GM21825 (cell line): ENCODE measurements around the gene PHF21B.

Experiments used
- ATAC-seq: cut with Tn5 transposase; IDR thresholded peaks from one replicate; pipeline ENCODE4 v1.9.1; 2021; ENCODE audit warnings: mild to moderate bottlenecking, moderate library complexity; ENCODE audit not compliant: unreplicated experiment

PHF21B gene

DNA sequence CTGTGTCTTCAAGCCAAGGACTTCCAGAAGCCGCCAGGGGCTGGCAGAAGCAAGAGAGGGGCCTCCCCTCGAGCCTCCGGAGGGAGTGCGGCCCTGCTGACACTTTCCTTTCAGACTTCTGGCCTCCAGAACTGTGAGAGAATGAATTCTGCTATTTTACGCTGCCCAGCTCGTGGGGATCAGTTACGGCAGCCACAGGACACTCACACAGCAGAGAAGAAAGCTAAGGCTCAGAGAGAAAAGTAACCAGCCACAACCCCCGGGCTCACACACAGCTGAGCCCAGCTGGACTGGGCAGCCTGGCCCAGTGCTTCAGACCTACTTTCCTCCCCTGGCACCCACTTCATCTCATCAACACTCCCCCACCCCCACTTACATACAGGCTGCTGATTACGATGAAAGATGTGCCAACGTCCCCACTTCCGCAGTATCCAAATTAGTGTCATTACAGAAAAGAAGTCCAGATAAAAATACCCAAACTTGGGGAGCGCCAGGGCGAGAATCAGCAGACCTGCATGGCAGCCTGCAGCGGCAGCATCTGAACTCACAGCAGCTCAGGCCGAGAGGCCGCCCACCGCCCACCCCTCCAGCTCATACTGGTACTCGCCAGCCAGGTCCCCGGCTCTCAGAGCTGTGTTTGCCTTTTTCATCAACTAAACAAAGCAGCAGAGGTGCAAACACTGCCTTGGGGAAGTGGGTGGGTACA lies 15.3 kb downstream of the PHF21B start:
- ATAC-seq = no peak

DNA sequence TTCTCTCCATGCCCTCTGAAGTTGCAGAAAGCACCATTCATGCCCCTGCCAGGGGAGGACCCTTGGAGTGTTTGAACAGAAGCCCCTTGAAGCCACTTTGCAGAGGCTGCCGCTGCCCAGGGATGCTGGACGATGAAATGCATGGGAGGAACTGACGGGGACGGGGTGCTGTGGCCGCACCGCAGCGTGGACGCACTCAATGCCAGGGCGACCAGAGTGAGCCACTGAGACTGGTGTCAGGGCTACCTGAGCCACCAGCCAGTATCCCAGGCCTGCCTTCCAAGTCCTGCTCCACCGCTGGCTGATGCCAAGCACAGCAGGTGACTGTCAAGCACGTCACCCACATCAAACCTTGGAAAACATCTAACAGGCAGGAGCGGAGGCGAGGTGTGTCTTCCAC lies 17.6 kb downstream of the PHF21B start:
- no peak for ATAC-seq

DNA sequence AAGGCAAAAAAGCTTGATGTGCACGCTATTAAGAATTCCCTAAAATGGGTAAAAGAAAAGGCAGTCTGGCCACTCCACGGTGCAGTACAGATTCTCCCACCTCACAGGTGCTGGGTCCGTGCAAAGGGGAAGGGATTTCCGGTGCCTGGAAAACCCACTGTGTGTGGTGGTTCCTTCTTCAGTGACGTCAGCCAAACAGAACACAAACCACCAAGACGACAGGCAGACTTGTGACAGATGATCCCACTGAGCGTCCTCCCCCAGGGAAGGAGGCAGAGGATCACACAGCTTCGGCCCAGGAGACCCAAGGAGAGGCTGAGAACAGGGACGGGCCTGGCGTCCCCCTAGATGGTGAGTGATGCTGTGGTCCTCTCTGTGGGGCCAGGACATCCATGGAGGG lies 18.6 kb downstream of the PHF21B start:
- no peak for ATAC-seq

DNA sequence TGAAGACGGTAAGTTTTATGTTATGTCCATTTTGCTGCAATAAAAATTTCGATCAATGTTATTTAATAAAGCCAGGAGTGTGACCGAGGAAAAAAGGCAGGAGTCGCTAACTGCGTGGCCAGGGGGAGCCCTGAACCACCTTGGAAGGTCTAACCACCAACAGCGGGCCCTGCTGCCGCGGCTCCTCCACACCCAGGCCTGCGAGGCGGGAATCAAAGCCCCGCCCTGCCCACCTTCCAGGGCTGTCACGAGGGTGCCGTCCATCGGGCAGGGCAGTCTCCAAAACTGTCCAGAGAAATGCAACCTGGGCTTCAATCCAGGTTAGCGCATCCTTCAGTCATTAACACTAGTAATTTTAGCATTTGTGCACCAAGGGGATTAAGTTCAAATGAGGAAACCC lies 19.0 kb downstream of the PHF21B start:
- ATAC-seq = no peak

DNA sequence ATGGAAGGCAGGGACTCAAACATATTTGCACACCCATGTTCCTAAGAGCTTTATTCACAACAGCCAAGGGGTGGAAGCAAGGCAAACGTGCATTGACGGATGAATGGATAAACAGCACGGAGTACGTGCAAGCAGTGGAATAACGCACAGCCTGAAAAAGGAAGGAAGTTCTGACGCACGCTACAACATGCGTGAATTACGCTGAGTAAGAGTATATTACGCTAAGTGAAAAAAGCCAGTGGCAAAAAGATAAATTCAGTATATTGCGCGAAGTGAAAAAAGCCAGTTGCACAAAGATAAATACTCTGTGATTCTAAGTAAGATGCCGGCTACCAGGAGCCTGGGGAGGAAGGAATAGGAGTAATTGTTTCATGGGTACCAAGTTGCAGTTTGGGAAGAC lies 19.5 kb downstream of the PHF21B start:
- no peak for ATAC-seq

DNA sequence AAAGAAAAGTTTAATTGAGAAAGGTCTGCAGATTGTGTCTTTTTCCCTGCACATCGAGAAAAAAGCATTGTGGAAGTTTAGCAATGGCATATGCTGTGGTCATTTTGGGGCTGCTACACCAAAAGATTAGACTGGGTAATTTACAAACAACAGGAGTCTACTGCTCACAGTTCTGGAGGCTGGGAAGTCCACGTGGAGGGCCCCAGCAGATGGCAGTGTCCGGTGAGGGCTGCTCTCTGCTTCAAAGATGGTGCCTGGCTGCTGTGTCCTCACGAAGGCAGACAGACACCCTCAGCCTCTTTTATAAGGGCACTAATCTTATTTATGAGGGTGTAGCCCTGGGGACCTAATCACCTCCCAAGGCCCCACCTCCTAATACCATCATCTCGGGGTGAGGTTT lies 21.1 kb downstream of the PHF21B start:
- no peak for ATAC-seq

DNA sequence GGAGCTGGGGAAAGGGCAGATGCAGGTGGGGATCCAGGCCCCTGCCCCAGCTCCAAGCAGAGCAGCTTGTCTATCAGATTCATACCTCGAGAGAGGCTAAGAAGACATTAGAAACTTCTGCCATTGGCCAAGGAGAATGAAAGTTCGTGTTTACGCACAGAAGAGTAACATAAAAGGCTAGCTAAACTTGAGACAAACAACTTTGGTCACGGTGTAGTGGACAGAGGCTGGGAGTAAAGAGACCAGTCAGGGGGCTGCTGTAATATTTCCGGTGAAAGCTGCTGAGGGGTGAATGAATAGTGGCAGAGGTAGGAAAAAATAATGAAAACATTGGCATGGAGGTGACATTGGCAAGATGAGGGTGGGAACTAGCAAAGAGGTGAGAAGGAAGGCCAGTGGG lies 22.9 kb downstream of the PHF21B start:
- ATAC-seq = no peak

DNA sequence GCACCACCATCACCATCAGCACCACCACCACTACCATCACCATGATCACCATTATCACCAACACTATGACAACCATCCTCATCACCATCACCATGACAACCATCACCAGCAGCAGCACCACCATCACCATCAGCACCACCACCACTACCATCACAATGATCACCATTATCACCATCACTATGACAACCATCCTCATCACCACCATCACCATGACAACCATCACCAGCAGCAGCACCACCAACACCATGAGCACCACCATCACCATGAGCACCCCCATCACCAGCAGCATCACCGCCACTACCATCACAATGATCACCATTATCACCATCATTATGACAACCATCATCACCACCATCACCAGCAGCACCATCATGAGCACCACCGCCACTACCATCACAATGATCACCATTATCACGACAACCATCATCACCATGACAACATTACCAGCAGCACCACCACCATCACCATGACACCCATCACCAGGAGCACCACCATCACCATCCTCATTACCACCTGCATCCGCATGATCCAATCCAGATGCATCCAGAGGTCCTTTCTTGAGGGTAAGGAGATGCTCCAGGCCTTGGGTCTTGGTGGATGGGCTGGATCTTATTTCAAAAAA lies 23.8 kb downstream of the PHF21B start:
- no peak for ATAC-seq

DNA sequence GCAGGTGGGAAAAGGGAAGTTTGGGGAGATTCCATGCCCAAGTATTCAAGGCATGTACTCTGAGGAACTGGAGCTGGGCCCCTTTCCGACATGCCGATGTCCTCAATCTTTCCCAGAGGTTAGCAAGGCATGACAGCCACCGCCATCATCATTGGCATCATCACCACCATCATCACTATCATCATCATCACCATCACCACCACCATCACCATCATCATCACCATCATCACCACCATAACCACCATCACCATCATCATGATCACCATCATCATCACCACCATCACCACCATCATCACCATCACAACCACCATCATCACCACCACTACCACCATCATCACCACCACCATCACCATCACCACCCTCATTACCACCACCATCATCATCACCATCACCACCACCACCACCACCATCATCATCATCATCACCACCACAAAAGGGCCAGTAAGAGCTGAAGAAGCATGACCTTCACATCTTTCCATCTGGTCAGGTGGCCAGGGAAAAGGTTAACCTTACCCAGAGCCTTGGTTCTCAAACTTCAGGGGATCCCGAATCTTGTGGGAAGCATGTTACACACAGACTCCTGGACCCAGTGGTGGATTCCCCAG lies 25.8 kb downstream of the PHF21B start:
- no peak for ATAC-seq

DNA sequence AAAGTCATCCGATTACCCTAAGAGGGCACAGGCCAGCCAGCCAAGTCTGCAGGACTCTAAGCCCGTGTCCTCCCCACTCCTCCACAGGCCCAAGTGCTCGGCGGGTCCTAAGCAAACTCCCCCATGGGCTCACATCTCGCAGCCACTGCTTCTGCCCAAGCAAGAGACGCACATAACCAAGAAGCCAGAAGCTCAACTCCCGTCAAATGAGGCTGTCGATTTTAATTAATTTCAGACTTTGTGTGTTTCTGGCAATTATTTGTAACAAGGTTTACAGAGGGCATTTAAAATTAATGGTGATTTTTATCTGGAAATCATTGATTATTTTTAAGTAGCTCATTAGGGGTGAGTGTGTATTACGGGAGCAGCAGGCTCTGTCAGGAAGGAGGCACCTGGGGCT lies 27.4 kb downstream of the PHF21B start:
- ATAC-seq = no peak

DNA sequence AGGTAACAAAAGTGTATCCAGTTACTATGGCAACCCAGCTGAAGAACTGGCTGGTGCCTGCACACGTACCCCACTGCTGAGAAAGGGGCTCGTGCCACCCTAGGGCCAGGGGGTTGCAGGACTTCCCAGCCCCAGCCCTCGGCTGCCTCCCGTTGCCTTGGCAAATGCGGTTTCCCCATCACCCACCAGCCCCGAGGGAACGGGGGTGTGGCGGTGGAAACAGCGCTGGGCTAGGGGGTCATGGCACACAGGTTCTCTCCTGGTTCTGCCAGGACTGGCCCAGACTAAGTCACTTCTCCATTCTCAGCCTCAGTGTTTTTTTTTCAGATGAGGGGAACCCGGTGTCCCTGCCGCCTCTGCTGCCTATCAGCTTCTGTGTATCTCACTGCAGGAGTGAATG lies 27.9 kb downstream of the PHF21B start:
- ATAC-seq = no peak

DNA sequence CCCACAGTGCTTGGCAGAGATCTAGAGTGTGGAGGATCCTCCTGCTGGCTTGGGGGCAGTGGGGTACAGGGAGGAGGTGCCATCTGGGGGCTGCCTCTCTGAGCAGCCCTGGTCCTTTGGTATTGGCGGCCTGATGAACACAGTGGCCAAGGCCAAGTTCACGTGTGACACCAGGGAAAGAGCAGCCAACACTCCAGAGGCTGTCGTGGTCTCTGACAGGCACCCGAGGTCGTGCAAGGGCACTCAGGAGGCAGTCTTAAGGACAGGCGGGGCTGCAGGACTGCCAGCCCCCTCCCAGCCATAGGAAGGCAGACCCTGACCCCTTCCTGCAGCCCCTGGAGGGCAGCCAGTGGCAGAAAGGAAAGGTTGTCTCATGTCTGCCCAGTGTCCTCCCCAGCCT lies 30.7 kb downstream of the PHF21B start:
- ATAC-seq = no peak

DNA sequence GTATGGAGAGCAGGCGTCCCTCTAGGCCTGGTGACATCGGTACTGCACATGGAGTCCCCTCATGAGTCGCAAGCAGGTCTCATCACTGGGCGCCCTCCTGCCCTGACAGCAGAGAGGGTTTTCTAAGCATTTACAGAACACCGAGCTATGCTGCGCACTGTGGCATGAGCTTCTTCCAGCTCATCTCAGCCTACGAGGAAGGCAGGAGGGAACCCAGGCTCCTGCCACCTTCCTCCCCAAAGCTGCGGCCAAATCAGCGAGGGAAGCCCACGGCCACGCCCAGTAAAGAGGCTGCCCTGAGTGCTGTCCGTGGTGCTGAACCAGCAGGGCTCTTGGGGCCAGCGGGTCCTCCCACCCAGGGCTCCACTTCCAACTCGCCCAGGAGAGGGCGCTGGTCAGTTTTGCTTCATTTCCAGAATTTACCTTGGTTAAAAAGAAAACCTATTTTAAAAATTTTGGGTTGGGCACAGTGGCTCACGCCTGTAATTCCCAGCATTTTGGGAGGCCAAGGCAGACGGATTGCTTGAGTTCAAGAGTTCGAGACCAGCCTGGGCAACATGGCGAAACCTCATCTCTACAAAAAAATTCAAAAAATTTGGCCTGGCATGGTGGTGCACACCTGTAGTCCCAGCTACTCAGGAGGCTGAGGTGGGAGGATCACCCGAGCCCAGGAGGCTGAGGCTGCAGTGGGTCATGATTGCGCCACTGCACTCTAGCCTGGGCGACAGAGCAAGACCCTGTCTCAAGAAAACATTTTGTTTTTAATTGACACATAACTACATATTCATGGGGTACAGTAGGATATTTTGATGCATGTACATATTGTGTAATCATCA lies 34.2 kb downstream of the PHF21B start:
- no peak for ATAC-seq

DNA sequence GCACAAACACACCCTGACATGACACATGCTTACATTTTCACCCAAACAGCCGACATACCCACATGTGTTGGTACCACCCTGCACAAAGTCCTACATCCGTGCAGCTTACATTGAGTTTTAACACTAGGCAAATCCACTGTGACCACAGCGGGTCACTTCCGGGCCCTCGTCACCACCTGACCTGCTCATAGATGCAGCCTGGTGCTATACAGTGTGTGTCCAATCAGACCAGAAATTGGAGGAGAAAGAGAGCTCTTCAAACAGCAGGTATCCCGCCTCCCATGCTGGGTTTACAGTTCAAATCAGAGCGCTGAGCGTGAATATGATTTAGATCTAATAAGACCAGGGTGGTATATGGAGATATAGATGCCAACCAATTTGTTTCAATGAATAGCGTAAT lies 35.4 kb downstream of the PHF21B start:
- ATAC-seq = no peak

DNA sequence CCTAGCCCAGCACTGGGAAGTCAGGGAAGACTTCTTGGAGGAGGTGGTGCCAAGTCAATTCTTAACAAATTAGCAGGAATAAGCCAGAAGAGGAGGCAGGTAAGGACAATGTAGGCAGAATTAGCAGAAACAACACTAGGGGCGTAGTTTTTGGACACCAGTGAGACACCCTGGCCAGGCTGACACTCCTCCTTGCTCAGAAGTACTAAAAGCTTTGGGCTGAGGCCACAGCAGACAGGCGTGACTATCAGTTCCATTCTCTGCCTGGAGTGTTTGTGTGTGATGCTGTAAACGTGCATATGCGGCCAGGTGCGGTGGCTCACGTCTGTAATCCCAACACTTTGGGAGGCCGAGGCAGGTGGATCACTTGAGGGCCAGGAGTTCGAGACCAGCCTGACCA lies 36.0 kb downstream of the PHF21B start:
- ATAC-seq = no peak

DNA sequence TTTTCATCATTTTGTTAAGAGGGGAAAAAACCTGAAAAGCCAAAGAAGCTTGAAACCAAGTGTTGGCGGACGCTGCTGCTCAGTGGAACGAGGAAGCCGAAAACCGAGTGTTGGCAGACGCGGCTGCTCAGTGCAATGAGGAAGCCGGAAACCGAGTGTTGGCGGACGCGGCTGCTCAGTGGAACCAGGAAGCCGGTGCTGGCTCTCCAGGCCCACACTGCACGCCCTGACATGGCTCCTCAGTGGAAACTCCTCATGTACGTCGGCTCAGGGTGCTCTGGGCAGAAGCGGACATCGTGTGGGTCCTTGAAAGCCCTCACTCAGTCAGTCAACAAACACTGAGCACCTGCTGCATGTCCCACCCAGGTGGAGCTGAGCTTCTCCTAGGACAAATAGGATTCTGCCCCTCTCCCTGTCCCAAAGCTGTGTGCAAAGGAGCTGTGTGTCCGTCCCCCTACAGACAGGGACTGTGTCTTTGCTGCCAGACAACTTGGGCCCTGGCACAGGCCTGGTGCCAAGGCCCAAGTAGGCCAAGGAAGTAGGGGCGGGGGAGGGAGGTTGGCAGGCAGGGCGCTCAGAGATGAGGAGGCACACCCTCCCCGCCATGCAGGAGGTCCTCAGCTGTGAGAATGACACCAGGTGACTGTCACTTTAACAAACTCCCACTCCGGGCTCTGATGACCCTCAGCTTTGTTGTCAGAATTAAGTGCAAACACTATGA lies 37.3 kb downstream of the PHF21B start:
- no peak for ATAC-seq

DNA sequence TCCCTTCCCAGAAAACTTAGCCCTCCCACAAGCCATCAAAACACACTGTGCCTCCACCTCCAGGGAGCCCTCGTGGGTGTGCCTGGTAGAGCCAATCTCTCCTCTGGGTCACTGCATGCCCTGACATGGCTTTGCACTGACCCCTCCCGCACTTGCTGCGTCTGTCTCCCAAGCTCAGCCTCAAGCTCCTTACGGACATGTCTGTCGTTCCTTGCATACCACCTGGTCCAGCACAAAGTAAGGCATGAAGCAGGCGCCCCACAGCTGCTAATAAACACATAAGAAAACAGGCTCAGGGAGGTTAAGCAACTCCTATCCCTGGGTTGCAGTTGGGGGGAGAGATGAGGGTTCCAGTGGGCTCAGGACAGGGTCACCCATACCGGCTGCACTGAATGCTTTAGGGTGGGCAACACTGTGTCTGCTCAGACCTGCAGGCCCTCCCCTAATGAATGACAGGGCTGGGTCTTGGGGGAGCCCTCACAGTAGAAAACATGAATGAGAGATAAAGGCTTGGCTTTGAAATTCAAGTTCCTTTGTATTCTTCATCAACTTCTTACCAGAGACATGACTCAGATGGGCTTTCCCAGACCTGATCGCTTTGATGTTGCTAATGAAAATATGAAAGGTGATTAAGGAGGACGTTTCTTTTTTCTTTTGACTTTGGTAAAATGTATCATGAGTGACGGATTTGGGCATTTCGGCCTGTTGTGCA lies 38.0 kb downstream of the PHF21B start:
- ATAC-seq = no peak

DNA sequence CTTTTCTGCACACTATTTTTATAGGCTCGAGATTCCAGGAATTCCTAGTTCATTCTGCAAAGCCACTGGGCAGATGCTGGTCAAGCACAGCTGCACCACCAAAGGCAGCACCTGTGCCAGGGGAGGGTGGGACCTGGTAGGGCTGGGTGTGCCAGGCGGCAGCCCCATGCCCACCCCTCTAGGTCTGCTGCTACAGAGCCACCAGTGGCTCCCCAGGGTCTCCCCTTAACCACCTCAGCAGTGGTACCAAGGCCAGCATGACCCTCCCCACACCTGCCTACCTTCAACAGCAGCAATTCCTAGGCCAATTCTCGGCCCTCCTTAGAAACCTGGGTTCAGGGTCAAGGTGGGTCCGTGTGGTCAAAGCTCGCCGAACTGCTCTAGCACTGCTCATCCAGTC lies 39.5 kb downstream of the PHF21B start:
- ATAC-seq = no peak

DNA sequence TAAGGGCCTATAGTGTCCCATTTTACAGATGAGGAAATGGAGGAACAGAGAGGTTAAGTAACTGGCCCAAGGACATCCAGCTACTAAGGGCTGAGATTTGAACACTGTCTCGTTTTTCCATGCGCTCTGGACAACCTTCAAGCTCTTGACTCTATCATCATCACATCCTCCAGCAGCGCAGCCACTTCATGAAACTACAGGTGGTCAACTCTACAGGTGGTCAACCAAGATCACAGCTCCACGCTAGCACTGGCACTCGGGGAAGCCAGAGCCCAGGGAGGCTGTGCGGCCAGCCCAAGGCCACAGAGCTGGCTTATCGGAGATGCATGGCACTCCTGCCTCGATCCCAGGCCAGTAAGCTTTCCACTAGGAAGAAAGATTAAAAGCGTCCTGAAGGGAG lies 40.0 kb downstream of the PHF21B start:
- no peak for ATAC-seq

DNA sequence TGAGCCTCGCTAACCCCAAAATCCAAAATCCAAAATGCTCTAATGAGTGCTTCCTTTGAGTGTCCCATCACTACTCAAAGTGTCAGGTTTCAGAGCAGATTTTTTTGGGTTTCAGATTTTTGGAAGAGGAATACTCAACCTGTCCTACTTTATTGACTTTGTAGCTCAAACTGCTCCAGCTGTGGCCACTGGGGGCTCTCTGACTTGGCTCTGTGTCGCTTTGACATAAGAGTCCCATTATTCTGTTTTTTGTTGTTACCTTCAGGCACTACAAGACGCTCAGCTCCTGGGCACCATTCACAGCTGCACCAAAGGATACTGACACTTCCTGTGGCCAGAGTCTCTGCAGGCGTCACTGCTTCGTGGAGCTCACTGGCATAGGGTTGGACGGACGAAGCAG lies 41.1 kb downstream of the PHF21B start:
- no peak for ATAC-seq
